ENCODE data around the gene SMTNL2.
A peak's percentile ranks its signal among the peaks of the same experiment; 100 is the strongest.

Gene SMTNL2

GRCh38 chr17:4554997-4555799 is 29.1 kb upstream of the SMTNL2 start, which contains the start of gene MYBBP1A:
TSS of gene MYBBP1A (minus strand) at chr17:4555384. CDS start at chr17:4555324, 60 bp downstream.
- H3K27me3 ChIP-seq (ENCODE audit: control insufficient read depth, insufficient read depth, low read length), result no peaks in the 10 kb centered on the region
- H3K9ac ChIP-seq (ENCODE audit: low read length), result peak within 1 kb of the TSS; percentile 84
- peaks cover 22% of the 10 kb centered on the region for H3K4me1 ChIP-seq (ENCODE audit: control insufficient read depth, insufficient read depth, low read length)
- H3K36me3 ChIP-seq (ENCODE audit: control insufficient read depth, insufficient read depth, low read length), result peaks cover 40% of the 10 kb centered on the region
- H3K9me3 ChIP-seq (ENCODE audit: control insufficient read depth, insufficient read depth, low read depth, low read length), result no peaks in the 10 kb centered on the region
- H3K27ac ChIP-seq (ENCODE audit: low read depth, low read length), result peak within 1 kb of the TSS; percentile 33
- H3K4me3 ChIP-seq (ENCODE audit: low read depth, low read length), result peak within 1 kb of the TSS; percentile 83

GRCh38 chr17:4555873-4556759 is 28.2 kb upstream of the SMTNL2 start:
- no peaks in the 10 kb centered on the region for H3K27me3 ChIP-seq (ENCODE audit: control insufficient read depth, insufficient read depth, low read length)
- H3K9me3 ChIP-seq (ENCODE audit: control insufficient read depth, insufficient read depth, low read depth, low read length), result no peaks in the 10 kb centered on the region
- peak overlapping the region; percentile 84 for H3K9ac ChIP-seq (ENCODE audit: low read length)
- peaks cover 26% of the 10 kb centered on the region for H3K4me1 ChIP-seq (ENCODE audit: control insufficient read depth, insufficient read depth, low read length)
- peak overlapping the region; percentile 83 for H3K4me3 ChIP-seq (ENCODE audit: low read depth, low read length)
- H3K36me3 ChIP-seq (ENCODE audit: control insufficient read depth, insufficient read depth, low read length), result peaks cover 31% of the 10 kb centered on the region
- peak overlapping the region; percentile 33; the same call in 1 of the 2 replicates for H3K27ac ChIP-seq (ENCODE audit: low read depth, low read length)

- Histone ChIP-seq H3K27ac (ENCODE audit: low read depth, low read length) (no peak overlapping the region), H3K9ac (ENCODE audit: low read length) (no peak overlapping the region), H3K9me3 (ENCODE audit: control insufficient read depth, insufficient read depth, low read depth, low read length) (no peaks in the 10 kb centered on the region), H3K36me3 (ENCODE audit: control insufficient read depth, insufficient read depth, low read length) (peaks cover 22% of the 10 kb centered on the region), H3K4me1 (ENCODE audit: control insufficient read depth, insufficient read depth, low read length) (peaks cover 26% of the 10 kb centered on the region), H3K27me3 (ENCODE audit: control insufficient read depth, insufficient read depth, low read length) (no peaks in the 10 kb centered on the region), H3K4me3 (ENCODE audit: low read depth, low read length) (no peak overlapping the region)
Observed at GRCh38 chr17:4556996-4557395, 27.3 kb upstream of the SMTNL2 start.

- Histone ChIP-seq H3K27me3 (ENCODE audit: control insufficient read depth, insufficient read depth, low read length) (no peaks in the 10 kb centered on the region), H3K4me1 (ENCODE audit: control insufficient read depth, insufficient read depth, low read length) (peaks cover 26% of the 10 kb centered on the region), H3K27ac (ENCODE audit: low read depth, low read length) (no peak overlapping the region), H3K9me3 (ENCODE audit: control insufficient read depth, insufficient read depth, low read depth, low read length) (no peaks in the 10 kb centered on the region), H3K4me3 (ENCODE audit: low read depth, low read length) (no peak overlapping the region), H3K36me3 (ENCODE audit: control insufficient read depth, insufficient read depth, low read length) (peaks cover 14% of the 10 kb centered on the region), H3K9ac (ENCODE audit: low read length) (no peak overlapping the region)
Observed at GRCh38 chr17:4557626-4558346, 26.5 kb upstream of the SMTNL2 start.

GRCh38 chr17:4558347-4558971 is 25.9 kb upstream of the SMTNL2 start:
- H3K36me3 ChIP-seq (ENCODE audit: control insufficient read depth, insufficient read depth, low read length), result peaks cover 8% of the 10 kb centered on the region
- no peak overlapping the region for H3K9ac ChIP-seq (ENCODE audit: low read length)
- H3K27ac ChIP-seq (ENCODE audit: low read depth, low read length), result no peak overlapping the region
- H3K27me3 ChIP-seq (ENCODE audit: control insufficient read depth, insufficient read depth, low read length), result no peaks in the 10 kb centered on the region
- H3K4me3 ChIP-seq (ENCODE audit: low read depth, low read length), result no peak overlapping the region
- H3K9me3 ChIP-seq (ENCODE audit: control insufficient read depth, insufficient read depth, low read depth, low read length), result no peaks in the 10 kb centered on the region
- peaks cover 26% of the 10 kb centered on the region for H3K4me1 ChIP-seq (ENCODE audit: control insufficient read depth, insufficient read depth, low read length)

GRCh38 chr17:4559139-4559791 is 25.1 kb upstream of the SMTNL2 start:
- no peak overlapping the region for H3K9ac ChIP-seq (ENCODE audit: low read length)
- H3K4me1 ChIP-seq (ENCODE audit: control insufficient read depth, insufficient read depth, low read length), result peaks cover 19% of the 10 kb centered on the region
- no peak overlapping the region for H3K4me3 ChIP-seq (ENCODE audit: low read depth, low read length)
- no peak overlapping the region for H3K27ac ChIP-seq (ENCODE audit: low read depth, low read length)
- H3K9me3 ChIP-seq (ENCODE audit: control insufficient read depth, insufficient read depth, low read depth, low read length), result no peaks in the 10 kb centered on the region
- no peaks in the 10 kb centered on the region for H3K27me3 ChIP-seq (ENCODE audit: control insufficient read depth, insufficient read depth, low read length)
- H3K36me3 ChIP-seq (ENCODE audit: control insufficient read depth, insufficient read depth, low read length), result 0 out of 2 replicates have a peak, but pooled peaks cover under 1% of the 10 kb centered on the region

- H3K27ac ChIP-seq (ENCODE audit: low read depth, low read length), result no peak overlapping the region
- H3K27me3 ChIP-seq (ENCODE audit: control insufficient read depth, insufficient read depth, low read length), result no peaks in the 10 kb centered on the region
- no peak overlapping the region for H3K9ac ChIP-seq (ENCODE audit: low read length)
- no peaks in the 10 kb centered on the region for H3K36me3 ChIP-seq (ENCODE audit: control insufficient read depth, insufficient read depth, low read length)
- H3K4me1 ChIP-seq (ENCODE audit: control insufficient read depth, insufficient read depth, low read length), result peaks cover 18% of the 10 kb centered on the region
- H3K9me3 ChIP-seq (ENCODE audit: control insufficient read depth, insufficient read depth, low read depth, low read length), result no peaks in the 10 kb centered on the region
- H3K4me3 ChIP-seq (ENCODE audit: low read depth, low read length), result no peak overlapping the region
Observed at GRCh38 chr17:4559966-4560365, 24.4 kb upstream of the SMTNL2 start.

GRCh38 chr17:4560421-4560820 is 23.9 kb upstream of the SMTNL2 start, which contains the start of gene GGT6:
TSS of gene GGT6 (minus strand) at chr17:4560577. CDS start at chr17:4560521, 56 bp downstream.
- no peak within 1 kb of the TSS for H3K27ac ChIP-seq (ENCODE audit: low read depth, low read length)
- H3K9ac ChIP-seq (ENCODE audit: low read length), result no peak within 1 kb of the TSS
- H3K27me3 ChIP-seq (ENCODE audit: control insufficient read depth, insufficient read depth, low read length), result no peaks in the 10 kb centered on the region
- no peaks in the 10 kb centered on the region for H3K36me3 ChIP-seq (ENCODE audit: control insufficient read depth, insufficient read depth, low read length)
- H3K9me3 ChIP-seq (ENCODE audit: control insufficient read depth, insufficient read depth, low read depth, low read length), result no peaks in the 10 kb centered on the region
- H3K4me3 ChIP-seq (ENCODE audit: low read depth, low read length), result no peak within 1 kb of the TSS
- H3K4me1 ChIP-seq (ENCODE audit: control insufficient read depth, insufficient read depth, low read length), result peaks cover 18% of the 10 kb centered on the region

- no peak overlapping the region for H3K9ac ChIP-seq (ENCODE audit: low read length)
- no peaks in the 10 kb centered on the region for H3K9me3 ChIP-seq (ENCODE audit: control insufficient read depth, insufficient read depth, low read depth, low read length)
- no peak overlapping the region for H3K4me3 ChIP-seq (ENCODE audit: low read depth, low read length)
- peaks cover 14% of the 10 kb centered on the region for H3K4me1 ChIP-seq (ENCODE audit: control insufficient read depth, insufficient read depth, low read length)
- no peaks in the 10 kb centered on the region for H3K36me3 ChIP-seq (ENCODE audit: control insufficient read depth, insufficient read depth, low read length)
- no peaks in the 10 kb centered on the region for H3K27me3 ChIP-seq (ENCODE audit: control insufficient read depth, insufficient read depth, low read length)
- H3K27ac ChIP-seq (ENCODE audit: low read depth, low read length), result no peak overlapping the region
Observed at GRCh38 chr17:4560837-4561256, 23.5 kb upstream of the SMTNL2 start.
